Endothelial cell of umbilical vein (primary cell): ENCODE results near the gene SOX8.

Experiments used
- JUN ChIP-seq: IDR thresholded peaks from 2 replicates; pipeline ENCODE4 v1.6.1; 2011; ENCODE audit warnings: borderline replicate concordance, low read depth; ENCODE audit not compliant: insufficient read length, insufficient read depth
- POLR2A ChIP-seq: IDR thresholded peaks from 2 replicates; pipeline ENCODE4 v1.6.1; 2012; ENCODE audit warnings: low read depth, mild to moderate bottlenecking, control low read depth, low read length
- POLR2AphosphoS5 ChIP-seq: IDR thresholded peaks from 2 replicates; pipeline ENCODE4 v1.6.1; 2012; ENCODE audit warnings: low read depth, mild to moderate bottlenecking, control low read depth, low read length, moderate library complexity; ENCODE audit not compliant: insufficient read depth
- TF ChIP-seq, protein P1 (sequence below), 2 donors: IDR thresholded peaks; 1 replicate in 1 of 2; 2 replicates in 1 of 2; pipeline ENCODE4 v1.5.1; 2011; ENCODE audit warnings: low read length in 2 of 2, mild to moderate bottlenecking in 2 of 2, moderate library complexity in 2 of 2, control low read depth in 1 of 2, inconsistent platforms in 1 of 2, low read depth in 1 of 2; ENCODE audit not compliant: insufficient read depth in 1 of 2; ENCODE audit errors: extremely low read depth in 1 of 2

GRCh38 chr16:1035066-1035415, 53.5 kb downstream of the SOX8 start:
- TF ChIP-seq, protein P1, sequence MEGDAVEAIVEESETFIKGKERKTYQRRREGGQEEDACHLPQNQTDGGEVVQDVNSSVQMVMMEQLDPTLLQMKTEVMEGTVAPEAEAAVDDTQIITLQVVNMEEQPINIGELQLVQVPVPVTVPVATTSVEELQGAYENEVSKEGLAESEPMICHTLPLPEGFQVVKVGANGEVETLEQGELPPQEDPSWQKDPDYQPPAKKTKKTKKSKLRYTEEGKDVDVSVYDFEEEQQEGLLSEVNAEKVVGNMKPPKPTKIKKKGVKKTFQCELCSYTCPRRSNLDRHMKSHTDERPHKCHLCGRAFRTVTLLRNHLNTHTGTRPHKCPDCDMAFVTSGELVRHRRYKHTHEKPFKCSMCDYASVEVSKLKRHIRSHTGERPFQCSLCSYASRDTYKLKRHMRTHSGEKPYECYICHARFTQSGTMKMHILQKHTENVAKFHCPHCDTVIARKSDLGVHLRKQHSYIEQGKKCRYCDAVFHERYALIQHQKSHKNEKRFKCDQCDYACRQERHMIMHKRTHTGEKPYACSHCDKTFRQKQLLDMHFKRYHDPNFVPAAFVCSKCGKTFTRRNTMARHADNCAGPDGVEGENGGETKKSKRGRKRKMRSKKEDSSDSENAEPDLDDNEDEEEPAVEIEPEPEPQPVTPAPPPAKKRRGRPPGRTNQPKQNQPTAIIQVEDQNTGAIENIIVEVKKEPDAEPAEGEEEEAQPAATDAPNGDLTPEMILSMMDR (IDR thresholded peaks at IDR 0.05; ENCODE audit: extremely low read depth in 1 of 2, insufficient read depth in 1 of 2, low read depth in 1 of 2, low read length in 2 of 2): no peak
- no peak for TF ChIP-seq POLR2A
- TF ChIP-seq JUN: no peak
- no peak for TF ChIP-seq POLR2AphosphoS5
